HT1080 (cell line): ENCODE results near the gene HMGCS2. TPM values are rescaled to one million over a fixed set of nuclear protein-coding genes. Genes with fewer than 3 reads are reported as not detected.
"Not testable (repeated sequence)": the region's sequence is repeated elsewhere in the genome, so short reads cannot be mapped to it uniquely, and the experiment has no call there.

Experiments
- DNase-seq: peaks from one replicate; pipeline ENCODE4 v3.0.0-alpha.2; 2015; ENCODE audit warnings: low read depth
- total RNA-seq: library from RNA; depleted of rRNA; stranded (reverse); fragments of >200 nt; shearing (Covaris generic); gene quantifications from 2 replicates; pipeline ENCODE4 v1.2.3, GENCODE V29; 2014

HMGCS2 gene
- total RNA-seq, 1 experiment from 2014 or later = not detected

DNA sequence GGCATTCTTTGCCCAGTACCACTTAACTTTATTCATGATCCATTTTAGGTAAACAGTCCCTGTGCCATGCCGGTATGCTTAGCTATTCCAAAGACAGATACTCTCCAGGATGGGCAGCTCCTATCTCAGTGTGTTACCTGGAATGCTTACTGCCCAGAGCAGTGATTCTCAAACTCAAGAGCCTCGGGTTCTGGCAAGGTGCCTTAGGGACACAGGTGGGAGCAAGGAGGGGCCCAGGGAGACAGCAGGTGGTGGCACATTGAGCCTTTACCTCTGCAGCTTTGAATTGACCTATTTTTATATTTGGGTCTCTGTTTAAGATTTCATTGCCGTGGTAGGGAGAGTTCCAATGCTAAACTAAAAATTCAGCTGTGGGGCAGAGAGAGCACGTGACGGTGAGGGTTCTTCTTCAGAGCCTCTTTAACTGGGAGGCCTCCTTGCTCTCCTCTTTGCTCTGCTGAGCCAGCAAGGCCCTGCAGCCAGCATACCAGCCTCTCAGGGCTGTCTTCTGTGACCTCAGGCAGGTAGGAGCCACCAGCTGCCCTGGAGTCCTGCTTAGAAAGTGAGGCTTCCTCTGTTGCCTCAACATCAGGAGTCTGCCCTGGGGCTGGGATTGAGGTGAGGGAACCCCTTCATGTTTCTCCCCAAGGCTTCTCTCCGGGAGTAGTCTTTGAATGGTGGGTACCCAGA is 36.8 kb downstream of the HMGCS2 start:
- DNase-seq = no peak

DNA sequence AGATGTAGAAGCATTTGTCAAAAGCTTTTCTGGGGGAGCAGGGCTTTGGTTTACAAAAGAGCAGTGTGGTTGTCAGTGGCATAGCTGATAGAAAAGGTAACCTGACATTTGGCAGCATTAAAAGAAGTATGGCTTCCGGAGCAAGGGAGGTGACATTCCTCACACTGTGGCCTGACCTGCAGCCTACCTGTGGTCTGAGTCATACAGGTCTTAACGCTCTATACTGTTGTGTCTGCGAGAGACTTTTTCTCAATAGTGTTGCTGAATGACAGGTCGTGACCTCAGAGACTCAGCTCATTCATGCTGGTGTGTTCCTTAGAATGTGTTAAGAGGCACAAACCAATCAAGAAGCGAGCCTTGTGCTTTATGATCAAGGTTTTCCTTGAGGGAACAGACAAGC is 37.6 kb downstream of the HMGCS2 start:
- no peak for DNase-seq

DNA sequence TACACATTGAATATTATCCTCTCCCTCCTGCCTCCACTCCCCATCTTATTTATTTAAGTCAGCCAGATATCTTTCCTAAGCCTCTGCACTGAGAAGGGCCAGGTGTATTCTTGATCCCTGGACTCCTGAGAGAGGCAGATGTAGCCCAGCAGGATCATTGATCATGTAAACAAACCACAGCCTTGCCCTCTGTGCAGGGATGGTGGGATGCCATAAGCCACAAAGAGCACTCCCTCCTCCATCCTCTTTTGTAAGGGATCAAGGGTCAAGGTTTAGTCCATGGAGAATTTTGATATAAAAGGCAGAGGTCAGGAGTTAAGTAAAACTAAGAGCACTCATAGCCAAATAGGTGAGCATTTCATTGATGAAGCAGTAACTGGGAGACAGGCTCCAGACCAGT is 39.7 kb downstream of the HMGCS2 start:
- DNase-seq = no peak

DNA sequence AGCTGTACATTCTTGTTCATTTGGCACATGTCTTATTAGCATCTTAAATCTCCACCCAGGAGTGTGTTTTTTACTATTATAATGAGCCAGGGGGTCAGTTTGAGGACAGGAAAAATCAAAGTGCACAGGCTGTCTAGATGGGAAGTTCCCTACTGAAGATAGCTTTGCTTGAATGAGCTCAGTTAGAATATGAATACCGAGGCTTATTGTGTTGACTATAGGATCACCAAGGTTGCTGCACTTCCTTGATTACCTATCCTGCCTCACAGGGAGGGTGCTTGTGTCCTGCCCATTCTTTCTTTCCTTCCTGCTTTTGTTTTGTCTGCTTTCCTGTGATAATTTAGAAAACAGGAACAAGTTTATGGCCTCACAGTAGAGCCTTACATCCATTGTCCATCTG is 40.7 kb downstream of the HMGCS2 start:
- DNase-seq = no peak

DNA sequence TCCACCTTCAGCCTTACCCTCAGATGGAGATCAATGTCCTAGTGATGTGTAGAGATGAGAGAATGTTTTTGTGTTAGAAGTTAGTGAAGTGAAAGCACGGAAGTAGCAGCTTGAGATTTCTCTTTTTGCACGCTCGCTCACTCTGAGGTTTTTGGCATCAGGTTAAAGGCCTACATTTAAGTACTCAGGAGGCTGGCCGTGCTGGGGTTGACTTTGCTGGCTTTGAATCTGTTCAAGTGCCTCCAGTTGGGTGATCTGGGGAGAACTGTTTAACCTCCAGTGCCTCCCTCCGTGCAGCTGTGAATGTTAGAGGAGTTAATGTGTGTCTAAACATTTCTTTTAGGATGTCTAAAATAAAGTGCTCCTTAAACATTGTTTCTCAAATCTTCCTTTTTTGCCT is 43.1 kb downstream of the HMGCS2 start:
- DNase-seq = no peak

DNA sequence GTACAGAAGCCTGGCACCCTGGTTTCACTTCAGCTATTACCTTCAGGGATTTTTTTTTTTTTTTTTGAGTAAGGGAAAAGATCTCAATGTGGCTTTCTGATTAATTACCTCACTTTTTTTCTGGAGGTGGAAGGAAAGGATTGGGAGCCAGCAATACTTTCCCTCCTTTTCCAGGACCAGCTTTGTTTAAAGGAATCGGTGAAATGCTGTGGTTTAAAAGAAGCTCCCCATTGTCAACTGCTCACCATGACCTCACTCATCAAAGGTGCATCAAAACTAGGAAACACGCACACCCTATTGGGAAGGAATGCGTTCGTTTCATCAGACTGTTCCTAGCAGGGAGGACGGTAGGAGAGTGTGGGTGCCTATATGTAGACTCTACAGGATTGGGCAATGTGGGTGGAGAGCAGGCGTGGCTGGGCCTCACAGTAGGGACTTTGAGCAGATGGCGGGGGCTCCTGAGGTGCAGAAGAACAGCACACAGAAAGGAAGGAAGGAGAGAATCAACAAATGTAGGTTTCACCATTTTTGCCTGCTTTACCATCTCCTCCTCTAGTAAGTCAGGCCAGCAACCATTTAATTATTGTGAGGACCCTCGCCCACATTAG is 44.0 kb downstream of the HMGCS2 start:
- DNase-seq = no peak

DNA sequence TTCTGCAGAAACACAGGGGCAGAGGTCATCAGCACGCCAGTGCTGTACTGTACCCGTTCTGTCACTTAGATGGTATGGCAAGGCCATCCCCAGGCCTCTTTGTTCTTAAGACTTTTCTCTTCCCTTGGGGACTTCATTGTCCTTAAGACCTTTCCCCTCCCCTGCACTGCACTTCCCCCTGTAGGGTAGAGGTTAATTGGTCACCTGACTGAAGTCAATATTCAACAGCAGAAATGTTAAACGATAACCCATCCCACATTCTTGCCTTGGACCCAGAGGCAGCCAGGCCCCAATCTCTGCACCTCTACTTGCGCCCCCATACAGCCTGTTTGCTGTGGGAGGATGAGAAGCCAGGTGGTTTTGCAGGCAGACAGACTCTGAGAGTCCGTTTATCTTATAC is 46.8 kb downstream of the HMGCS2 start:
- DNase-seq = no peak

DNA sequence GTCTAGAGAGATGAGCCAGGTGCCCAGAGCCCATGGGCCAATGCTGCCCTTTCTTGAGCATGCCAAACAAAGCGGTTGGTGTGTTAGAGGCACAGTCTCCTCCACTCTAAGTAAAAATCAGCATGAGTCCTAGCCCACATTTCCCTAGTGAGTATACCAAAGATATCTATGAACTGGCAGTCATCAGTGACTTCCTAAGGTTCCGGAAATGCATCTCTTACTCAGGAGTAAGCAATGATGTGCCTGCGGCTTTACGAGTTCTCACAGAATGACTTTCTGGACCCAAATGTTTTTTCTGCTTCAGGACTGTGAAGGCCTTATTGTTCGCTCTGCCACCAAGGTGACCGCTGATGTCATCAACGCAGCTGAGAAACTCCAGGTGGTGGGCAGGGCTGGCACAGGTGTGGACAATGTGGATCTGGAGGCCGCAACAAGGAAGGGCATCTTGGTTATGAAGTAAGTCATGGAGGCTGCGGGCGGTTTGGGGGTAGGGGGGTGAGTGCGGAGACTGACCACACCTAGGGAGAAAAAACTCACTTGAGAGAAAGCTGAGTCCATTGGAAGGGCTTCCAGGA is 47.8 kb downstream of the HMGCS2 start:
- DNase-seq = no peak

DNA sequence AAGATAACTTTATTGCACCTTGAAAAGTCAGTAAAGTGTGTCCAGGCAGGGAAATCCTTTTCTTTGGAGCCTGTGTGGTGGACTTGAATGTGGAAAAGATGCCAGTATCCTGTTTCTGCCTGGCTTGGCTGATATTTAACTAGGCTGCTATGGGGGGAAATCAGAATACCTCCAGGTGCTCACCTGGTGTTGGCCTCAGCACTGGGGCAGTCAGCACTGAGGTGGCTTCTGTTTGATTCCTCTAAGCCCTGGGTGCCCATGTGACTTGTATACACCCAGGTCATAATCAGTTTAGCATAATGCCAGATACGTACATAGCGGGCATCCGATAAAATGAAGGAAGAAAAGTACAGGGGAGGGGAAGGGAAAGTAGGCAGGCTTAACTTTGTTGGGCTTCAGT is 49.7 kb downstream of the HMGCS2 start:
- DNase-seq = no peak

DNA sequence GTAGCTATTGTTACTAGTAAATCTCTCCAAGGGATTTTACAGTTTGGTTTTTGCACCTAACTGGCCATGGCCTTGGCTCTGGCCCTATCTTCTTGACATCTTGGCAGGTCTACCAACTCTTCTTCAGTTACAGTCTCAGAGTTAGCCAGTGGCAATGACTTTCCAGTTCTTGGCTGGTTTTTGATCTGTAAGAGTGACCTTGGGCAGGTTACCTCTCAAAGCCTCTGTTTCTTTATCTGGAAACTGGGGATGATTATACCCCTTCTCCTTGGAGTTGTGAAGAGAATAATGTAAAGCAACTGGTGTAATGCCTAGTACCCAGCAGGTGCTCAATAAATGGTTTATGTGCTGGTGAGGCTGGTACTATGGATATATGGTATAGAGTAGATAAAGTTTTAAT is 50.3 kb downstream of the HMGCS2 start:
- no peak for DNase-seq

DNA sequence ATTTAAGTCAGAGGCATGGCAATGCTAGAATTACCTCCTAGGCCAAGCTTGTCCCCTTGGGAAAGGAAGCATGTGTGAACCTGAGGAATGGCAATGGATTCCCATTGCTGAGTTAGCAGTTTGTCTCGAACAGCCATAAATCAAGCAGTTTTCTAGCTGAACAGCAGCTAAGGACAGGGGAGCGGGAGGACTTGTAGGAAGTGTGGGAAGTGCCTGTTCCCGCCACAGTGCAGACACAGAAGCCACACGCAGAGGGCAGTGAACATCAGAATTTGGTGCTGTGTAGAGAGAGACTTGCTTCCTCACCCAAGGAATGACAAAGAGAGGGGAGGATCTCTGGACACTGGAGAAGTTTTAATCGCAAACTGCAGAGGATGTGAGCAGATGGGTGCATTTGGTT is 53.2 kb downstream of the HMGCS2 start:
- peak; percentile 40 for DNase-seq

DNA sequence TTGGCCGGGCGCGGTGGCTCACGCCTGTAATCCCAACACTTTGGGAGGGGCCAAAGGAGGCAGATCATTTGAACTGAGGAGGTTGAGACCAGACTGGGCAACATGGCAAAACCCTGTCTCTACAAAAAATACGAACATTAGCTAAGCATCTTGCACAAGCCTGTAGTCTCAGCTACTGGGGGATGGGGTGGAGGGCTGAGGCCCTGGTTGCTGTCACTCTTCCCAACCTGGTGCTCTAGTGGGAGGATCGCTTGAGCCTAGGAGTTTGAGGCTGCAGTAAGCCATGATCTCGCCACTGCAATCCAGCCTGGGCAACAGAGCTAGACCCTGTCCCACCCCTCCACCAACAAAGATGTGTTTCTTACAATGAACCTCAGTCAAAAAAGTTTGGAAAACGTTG is 54.1 kb downstream of the HMGCS2 start:
- DNase-seq = no peak

DNA sequence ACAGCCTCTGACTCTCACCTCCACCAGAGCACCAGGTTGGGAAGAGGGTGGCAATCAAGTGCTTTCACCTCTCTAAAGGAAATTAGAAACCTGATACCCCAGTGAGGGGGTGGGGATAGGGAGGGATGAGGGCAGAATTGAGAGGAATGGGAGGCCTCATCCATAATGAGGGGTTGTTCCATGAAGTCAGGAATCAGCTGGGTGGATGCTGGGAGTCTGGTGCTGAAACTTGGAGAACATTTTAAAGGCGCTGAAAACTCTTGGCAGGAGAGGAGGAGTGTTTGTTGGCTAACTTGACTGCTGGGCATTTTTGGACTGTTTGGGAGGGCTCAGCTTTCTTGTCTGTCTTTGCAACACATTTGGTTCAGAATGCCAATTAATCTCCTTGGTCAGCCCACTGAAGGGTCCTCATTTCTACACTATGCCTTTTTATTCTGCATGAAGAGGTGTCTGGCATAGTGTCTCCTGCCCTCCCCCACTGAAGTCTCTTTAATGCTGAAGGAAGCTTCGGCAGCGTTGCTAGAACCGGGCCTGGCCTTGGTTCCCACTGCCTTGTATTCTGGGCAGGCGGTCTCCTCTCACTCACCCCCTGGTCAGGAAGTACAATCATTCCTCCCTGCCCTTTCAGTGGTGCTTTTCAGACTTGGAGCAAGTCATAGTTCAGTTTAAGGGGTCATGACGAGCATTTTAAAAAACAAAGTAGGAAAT is 54.8 kb downstream of the HMGCS2 start:
- DNase-seq = no peak

DNA sequence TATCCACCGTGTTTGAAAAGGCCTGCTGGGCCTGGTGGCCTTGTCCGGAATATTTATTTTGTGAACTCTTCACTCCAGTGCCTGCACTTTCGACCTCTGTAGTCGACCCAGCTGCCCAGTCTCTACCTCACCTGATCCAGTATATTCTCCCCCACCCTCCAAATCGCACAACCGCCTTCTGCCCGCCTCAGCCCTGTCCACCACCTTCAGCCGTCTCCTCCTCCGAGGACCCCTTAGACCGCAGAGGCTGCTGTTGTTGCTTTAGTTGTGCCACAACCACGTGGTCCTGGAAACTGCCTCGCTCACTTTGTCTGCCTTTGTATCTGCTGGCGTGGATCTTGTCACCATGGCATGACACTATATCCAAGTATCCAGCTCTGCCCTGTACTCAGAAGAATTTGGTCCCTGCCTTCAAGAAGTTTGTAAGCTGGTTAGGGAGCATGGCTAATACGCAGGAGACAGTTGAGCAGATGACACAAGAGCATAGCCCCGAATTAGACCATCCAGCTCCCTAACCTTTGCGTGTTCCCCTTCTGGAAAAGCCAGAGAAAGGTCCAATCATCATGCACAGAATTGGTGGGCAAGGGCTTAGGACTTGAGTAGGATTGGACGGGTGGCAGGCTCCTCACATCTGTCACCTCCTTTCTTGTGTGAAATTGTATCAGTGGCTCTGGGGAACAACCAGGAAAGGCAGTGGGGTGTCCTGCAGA is 55.5 kb downstream of the HMGCS2 start:
- DNase-seq = no peak

DNA sequence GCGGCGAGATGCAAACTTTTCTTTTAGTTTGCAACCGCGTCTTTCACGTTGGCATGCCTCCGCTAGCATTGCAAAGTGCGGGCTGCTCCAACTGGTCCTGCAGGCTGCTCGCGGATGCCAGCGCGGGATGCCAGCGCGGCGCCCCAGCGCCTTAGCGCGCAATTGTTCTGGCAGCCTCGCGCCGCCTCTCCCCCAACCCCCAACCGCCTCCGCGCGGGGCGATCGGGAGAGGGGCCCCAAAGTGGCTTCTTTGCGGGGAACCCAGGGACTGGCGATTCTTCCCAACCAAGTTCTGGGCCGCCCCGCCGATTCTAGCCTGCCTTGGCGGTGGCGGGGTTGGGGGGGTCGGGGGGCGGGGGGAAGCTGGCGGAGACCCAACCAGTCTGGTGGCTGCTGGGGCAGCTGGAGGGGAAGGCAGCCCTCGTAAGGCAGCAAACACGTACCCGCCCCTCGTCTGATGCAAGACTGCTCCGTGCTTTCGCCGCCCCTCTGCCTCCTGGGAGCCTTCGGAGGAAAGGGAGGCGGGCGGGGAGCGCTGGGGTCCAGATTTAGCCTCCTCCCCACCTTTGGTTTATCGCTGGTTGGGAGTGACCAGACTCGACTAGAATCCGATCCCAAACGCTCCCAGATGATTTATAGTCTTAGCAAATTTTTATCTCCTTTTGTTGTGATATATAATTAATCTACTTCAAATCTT is 56.2 kb downstream of the HMGCS2 start:
- peak; percentile 83 for DNase-seq

DNA sequence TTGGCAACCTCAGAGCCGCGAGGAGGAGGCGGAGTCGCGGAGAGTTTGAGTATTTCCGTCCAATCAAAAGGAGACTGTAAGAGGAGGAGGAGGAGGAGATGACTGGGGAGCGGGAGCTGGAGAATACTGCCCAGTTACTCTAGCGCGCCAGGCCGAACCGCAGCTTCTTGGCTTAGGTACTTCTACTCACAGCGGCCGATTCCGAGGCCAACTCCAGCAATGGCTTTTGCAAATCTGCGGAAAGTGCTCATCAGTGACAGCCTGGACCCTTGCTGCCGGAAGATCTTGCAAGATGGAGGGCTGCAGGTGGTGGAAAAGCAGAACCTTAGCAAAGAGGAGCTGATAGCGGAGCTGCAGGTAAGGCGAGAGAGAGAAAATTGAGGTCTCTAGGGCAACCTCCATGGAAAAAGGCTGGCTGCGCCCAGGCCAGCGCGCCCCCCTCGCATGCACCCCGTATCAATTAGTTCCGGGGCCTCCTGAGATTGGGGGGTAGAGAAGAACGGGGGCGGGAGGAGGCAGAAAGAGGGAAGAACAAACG is 56.8 kb downstream of the HMGCS2 start, which contains the start of gene PHGDH:
Gene PHGDH (plus strand): TSS at position 131 of the 538 bp plus-strand sequence. CDS start 89 bp downstream, at position 220.
- DNase-seq = peak; percentile 88

DNA sequence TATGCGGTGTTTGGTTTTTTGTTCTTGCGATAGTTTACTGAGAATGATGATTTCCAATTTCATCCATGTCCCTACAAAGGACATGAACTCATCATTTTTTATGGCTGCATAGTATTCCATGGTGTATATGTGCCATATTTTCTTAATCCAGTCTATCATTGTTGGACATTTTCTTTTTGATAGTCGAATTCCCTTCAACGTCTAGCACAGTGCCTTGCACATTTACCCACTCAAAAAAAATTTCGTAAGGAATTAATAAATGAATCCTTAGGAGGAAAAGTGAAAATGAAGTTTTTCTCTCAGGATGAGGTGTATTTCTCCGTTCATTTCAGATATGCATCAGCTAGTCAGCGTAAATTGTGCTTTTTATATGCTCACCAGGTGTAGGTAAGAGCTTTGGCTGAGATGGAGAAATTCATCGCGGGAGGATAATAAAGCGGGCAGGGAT is 57.3 kb downstream of the HMGCS2 start:
- DNase-seq = not testable (repeated sequence)

DNA sequence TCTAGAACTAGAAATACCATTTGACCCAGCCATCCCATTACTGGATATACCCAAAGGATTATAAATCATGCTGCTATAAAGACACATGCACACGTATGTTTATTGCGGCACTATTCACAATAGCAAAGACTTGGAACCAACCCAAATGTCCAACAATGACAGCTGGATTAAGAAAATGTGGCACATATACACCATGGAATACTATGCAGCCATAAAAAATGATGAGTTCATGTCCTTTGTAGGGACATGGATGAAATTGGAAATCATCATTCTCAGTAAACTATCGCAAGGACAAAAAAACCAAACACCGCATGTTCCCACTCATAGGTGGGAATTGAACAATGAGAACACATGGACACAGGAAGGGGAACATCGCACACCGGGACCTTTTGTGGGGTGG is 62.1 kb downstream of the HMGCS2 start:
- DNase-seq = not testable (repeated sequence)

DNA sequence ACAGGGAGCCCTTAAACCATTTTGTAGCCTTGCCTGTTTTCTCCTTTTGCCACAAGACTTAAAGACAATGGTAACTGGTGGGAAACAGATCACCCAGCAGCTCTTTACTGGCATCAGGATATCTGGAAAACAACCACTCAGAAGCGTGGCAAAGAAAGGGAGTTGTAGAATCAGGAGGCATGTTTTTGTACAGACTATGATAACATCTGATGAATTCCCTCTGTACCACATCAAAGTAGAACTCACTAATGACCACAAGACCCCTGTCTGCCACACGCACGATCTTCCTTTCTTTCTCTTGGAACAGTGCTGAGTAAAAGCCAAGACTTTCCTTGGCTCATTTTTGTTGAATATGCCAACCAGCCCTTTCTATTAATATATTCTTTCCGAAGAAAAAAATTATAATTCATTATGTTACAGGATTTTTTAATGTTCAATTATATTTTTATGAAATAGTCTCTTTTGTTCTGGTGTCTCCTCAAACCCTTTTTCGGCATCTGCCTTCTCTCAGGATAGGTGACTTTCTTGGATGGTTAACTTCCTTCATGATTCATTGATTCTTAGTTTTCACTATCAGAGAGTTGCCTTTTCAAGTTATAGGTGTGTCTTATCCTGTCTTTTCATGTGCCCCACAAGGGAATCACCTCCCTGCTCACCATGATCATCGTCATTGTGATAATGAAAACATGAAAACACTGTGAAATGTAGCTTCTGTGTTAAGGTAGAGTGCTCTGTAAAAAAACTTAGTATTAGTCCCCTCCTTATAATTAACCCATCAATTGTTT is 64.8 kb downstream of the HMGCS2 start:
- DNase-seq = no peak

DNA sequence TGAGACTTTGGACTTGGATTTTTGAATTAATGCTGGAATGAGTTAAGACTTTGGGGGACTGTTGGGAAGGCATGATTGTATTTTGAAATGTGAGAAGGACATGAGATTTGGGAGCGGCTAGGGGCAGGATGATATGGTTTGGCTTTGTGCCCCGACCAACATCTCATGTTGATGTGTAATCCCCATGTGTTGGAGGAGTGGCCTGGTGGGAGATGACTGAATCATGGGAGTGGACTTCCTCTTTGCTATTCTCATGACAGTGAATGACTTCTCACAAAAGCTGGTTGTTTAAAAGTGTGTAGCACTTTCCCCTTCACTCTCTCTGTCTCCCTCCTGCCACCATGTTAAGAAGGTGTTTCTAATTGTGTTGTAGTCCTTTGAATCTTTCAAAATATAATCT is 66.3 kb downstream of the HMGCS2 start:
- DNase-seq = peak; percentile 91
